Measurements from ENCODE around the gene SEZ6L.

SEZ6L gene

GRCh38 chr22:26431261-26431995 lies 262.2 kb downstream of the SEZ6L start:
- DNase-seq, result no peak

GRCh38 chr22:26432619-26433311 lies 263.5 kb downstream of the SEZ6L start:
- DNase-seq, result no peak

All from HCEC 1CT (cell line).